HepG2 (cell line): Measurements from ENCODE around the gene GPR26. TPM values are rescaled to one million over a fixed set of nuclear protein-coding genes. Genes with fewer than 3 reads are reported as not detected.

Experiments
- ATAC-seq: fragments of 200-7000 bp; cut with Tn5 transposase; 3 replicates; pipeline ENCODE4 v1.9.1; 2020; ENCODE audit warnings: mild to moderate bottlenecking, moderate library complexity
- BruUV-seq: library from RNA; stranded (reverse); fragments of 400-500 nt; replicated peaks from 2 replicates; lab custom pipeline; 2021; lab: Mats Ljungman, UMichigan
- CTCF ChIA-PET: fragments of 300-600 bp; formaldehyde crosslinking; extraction: SDS; loops from one replicate; lab custom pipeline; 2021; ENCODE audit warnings: low total read pairs, inconsistent platforms, low intra/inter-chr PET ratio; lab: Yijun Ruan, JAX
- POLR2A ChIA-PET: fragments of 350-600 bp; sonication (Branson Sonifier 250); formaldehyde crosslinking; loops from one replicate; lab custom pipeline; 2020; ENCODE audit warnings: antibody characterized with exemption, inconsistent platforms; lab: Yijun Ruan, JAX
- DNase-seq: peaks from one replicate; pipeline ENCODE4 v3.0.0-alpha.2; 2015; ENCODE audit warnings: low spot score
- FAIRE-seq: peaks from 3 replicates; lab custom pipeline; 2011; peaks lifted over from hg19 to GRCh38; lab: Jason Lieb, UNC
- H2AFZ ChIP-seq: one replicate; pipeline ENCODE4 v1.6.1; 2011; ENCODE audit warnings: low read length, inconsistent platforms
- H3K27ac ChIP-seq: fragments of 300-600 bp; 3 replicates; pipeline ENCODE4 v1.8.0; 2011; ENCODE audit warnings: mixed run types, mild to moderate bottlenecking, mixed read lengths, low read length, inconsistent platforms; ENCODE audit not compliant: insufficient read depth; ENCODE audit errors: extremely low read length
- H3K27me3 ChIP-seq, 2 experiments: fragments of 200-600 bp in 1 of 2; 2 replicates in 1 of 2; 3 replicates in 1 of 2; pipeline versions ENCODE4 v1.6.0 to v1.8.0; 2011; ENCODE audit warnings: low read length in 2 of 2, mild to moderate bottlenecking in 2 of 2, moderate library complexity in 2 of 2, inconsistent platforms in 1 of 2; ENCODE audit not compliant: insufficient read depth in 2 of 2, control insufficient read depth in 1 of 2
- H3K36me3 ChIP-seq, 2 experiments: fragments of 200-600 bp in 1 of 2; replicated peaks in 1 of 2; 2 replicates in 1 of 2; 3 replicates in 1 of 2; pipeline versions ENCODE4 v1.5.1 to v1.8.0; 2011; ENCODE audit warnings: low read length in 2 of 2, inconsistent platforms in 1 of 2; ENCODE audit not compliant: insufficient read depth in 2 of 2, control insufficient read depth in 1 of 2
- H3K4me1 ChIP-seq: 2 replicates; pipeline ENCODE4 v1.5.1; 2012; ENCODE audit warnings: low read length, inconsistent platforms; ENCODE audit not compliant: insufficient read depth
- H3K4me2 ChIP-seq: 2 replicates; pipeline ENCODE4 v1.6.0; 2011; ENCODE audit warnings: low read depth, low read length, inconsistent platforms
- H3K4me3 ChIP-seq, 3 experiments: fragments of 200-600 bp in 1 of 3; sonication (generic), shearing (Covaris generic) in 1 of 3; replicated peaks in 1 of 3; 2 replicates each; pipeline ENCODE4 v1.5.1; 2011 to 2016; ENCODE audit warnings: low read length in 3 of 3, inconsistent platforms in 2 of 3, low read depth in 2 of 3, mild to moderate bottlenecking in 2 of 3, control low read depth in 1 of 3, mixed read lengths in 1 of 3; ENCODE audit not compliant: insufficient read depth in 1 of 3
- H3K79me2 ChIP-seq: one replicate; pipeline ENCODE4 v1.6.1; 2011; ENCODE audit warnings: low read length, inconsistent platforms; ENCODE audit not compliant: insufficient read depth
- H3K9ac ChIP-seq: 2 replicates; pipeline ENCODE4 v1.6.0; 2011; ENCODE audit warnings: mild to moderate bottlenecking, low read depth, low read length, inconsistent platforms; ENCODE audit not compliant: insufficient read depth
- H3K9me3 ChIP-seq: 2 replicates; pipeline ENCODE4 v1.5.1; 2012; ENCODE audit warnings: mild to moderate bottlenecking, low read length
- H4K20me1 ChIP-seq: 2 replicates; pipeline ENCODE4 v1.6.0; 2011; ENCODE audit warnings: inconsistent platforms, mild to moderate bottlenecking, low read length, moderate library complexity; ENCODE audit not compliant: insufficient read depth
- ARNTL ChIP-seq: sonication (generic); formaldehyde crosslinking; IDR thresholded peaks from 2 replicates; pipeline ENCODE4 v1.4.0; 2020; ENCODE audit warnings: mild to moderate bottlenecking, missing genetic modification reagents
- FOXJ3 ChIP-seq: sonication (generic); formaldehyde crosslinking; IDR thresholded peaks from 2 replicates; pipeline ENCODE4 v1.4.0; 2020; ENCODE audit warnings: missing genetic modification reagents, mild to moderate bottlenecking, borderline replicate concordance
- GATAD1 ChIP-seq: IDR thresholded peaks from 2 replicates; pipeline ENCODE4 v1.6.1; 2016; ENCODE audit warnings: missing genetic modification reagents, missing compliant biosample characterization
- GPN1 ChIP-seq: sonication (generic); formaldehyde crosslinking; IDR thresholded peaks from 2 replicates; pipeline ENCODE4 v1.5.1; 2020; ENCODE audit warnings: missing genetic modification reagents, borderline replicate concordance
- ISX ChIP-seq: sonication (generic); formaldehyde crosslinking; conservative IDR thresholded peaks from 2 replicates; pipeline ENCODE4 v1.5.0; 2020; ENCODE audit warnings: missing genetic modification reagents
- JUN ChIP-seq: sonication (generic); formaldehyde crosslinking; IDR thresholded peaks from 2 replicates; pipeline ENCODE4 v1.4.0; 2020; ENCODE audit warnings: mild to moderate bottlenecking, missing genetic modification reagents
- REPIN1 ChIP-seq: sonication (generic); formaldehyde crosslinking; IDR thresholded peaks from 2 replicates; pipeline ENCODE4 v1.8.0; 2022; ENCODE audit warnings: missing genetic modification reagents, low read depth, mild to moderate bottlenecking, borderline replicate concordance
- RFXAP ChIP-seq: sonication (generic); formaldehyde crosslinking; IDR thresholded peaks from 2 replicates; pipeline ENCODE4 v1.4.0; 2020; ENCODE audit warnings: missing genetic modification reagents, borderline replicate concordance
- SMC3 ChIP-seq: IDR thresholded peaks from 2 replicates; pipeline ENCODE4 v1.6.1; 2011; ENCODE audit warnings: low read length, improper control_type of control experiment
- ZNF207 ChIP-seq: fragments of 450-650 bp; IDR thresholded peaks from 2 replicates; pipeline ENCODE4 v1.6.1; 2016; ENCODE audit warnings: antibody characterized with exemption, borderline replicate concordance
- ZNF253 ChIP-seq: sonication (generic); formaldehyde crosslinking; IDR thresholded peaks from 2 replicates; pipeline ENCODE4 v1.8.0; 2022; ENCODE audit warnings: mild to moderate bottlenecking, missing genetic modification reagents, borderline replicate concordance
- ZNF3 ChIP-seq: IDR thresholded peaks from 2 replicates; pipeline ENCODE4 v1.7.0; 2017; ENCODE audit warnings: inconsistent platforms
- ZNF382 ChIP-seq: sonication (generic); formaldehyde crosslinking; IDR thresholded peaks from 2 replicates; pipeline ENCODE4 v1.5.0; 2020; ENCODE audit warnings: missing genetic modification reagents, mild to moderate bottlenecking, borderline replicate concordance
- WGBS: methylation state at CpG from one replicate; pipeline ENCODE4 v1.1.6; 2017; ENCODE audit warnings: low lambda C conversion rate; 5-methylcytosine and 5-hydroxymethylcytosine counted together
- in situ Hi-C: cut with HindIII; loops from 2 replicates; pipeline ENCODE4 v1.10.0; 2017; ENCODE audit warnings: low pct_unique_long_range_greater_than_20kb; ENCODE audit not compliant: extremely low pct_ligation_motif_present
- intact Hi-C: fragments of 100-400 bp; cut with micrococcal nuclease; formaldehyde crosslinking; loops from one replicate; pipeline ENCODE4 v1.10.0; 2022; ENCODE audit not compliant: unreplicated experiment
- polyA plus RNA-seq, 8 experiments: library from polyadenylated mRNA; depleted of rRNA in 3 of 8; stranded (reverse) in 7 of 8; unstranded in 1 of 8; fragments of >200 nt; fragmentation: Illumina TruSeq in 4 of 8; extraction: Trizol in 4 of 8; gene quantifications; 2 replicates each; pipeline versions ENCODE4 v1.2.1 to v1.2.3, GENCODE V29; 2011 to 2016; ENCODE audit warnings: low read depth in 4 of 8, missing spikeins in 1 of 8, mixed read lengths in 1 of 8; ENCODE audit not compliant: insufficient read depth in 1 of 8
- total RNA-seq, 5 experiments: library from RNA; depleted of rRNA; stranded (reverse); fragments of >200 nt; fragmentation: Illumina TruSeq; extraction: Trizol; gene quantifications; 2 replicates each; pipeline ENCODE4 v1.2.3, GENCODE V29; 2016; ENCODE audit warnings: low read depth in 1 of 5
- TF ChIP-seq, protein P1 (sequence below): sonication (generic); formaldehyde crosslinking; IDR thresholded peaks from 2 replicates; pipeline ENCODE4 v1.4.0; 2020; ENCODE audit warnings: missing genetic modification reagents, low read depth, mild to moderate bottlenecking, borderline replicate concordance
- TF ChIP-seq, protein P2 (sequence below): sonication (generic); formaldehyde crosslinking; IDR thresholded peaks from 2 replicates; pipeline ENCODE4 v1.4.0; 2020; ENCODE audit warnings: missing genetic modification reagents
- TF ChIP-seq, protein P3 (sequence below): sonication (generic); formaldehyde crosslinking; IDR thresholded peaks from 2 replicates; pipeline ENCODE4 v1.4.0; 2020; ENCODE audit warnings: mild to moderate bottlenecking, missing genetic modification reagents
- TF ChIP-seq, protein P4 (sequence below): sonication (generic); formaldehyde crosslinking; IDR thresholded peaks from 2 replicates; pipeline ENCODE4 v1.9.0; 2021; ENCODE audit warnings: missing genetic modification reagents, borderline replicate concordance
- TF ChIP-seq, protein P5 (sequence below): sonication (generic); formaldehyde crosslinking; IDR thresholded peaks from 2 replicates; pipeline ENCODE4 v1.4.0; 2020; ENCODE audit warnings: missing genetic modification reagents

Gene GPR26
- total and polyA plus RNA-seq, 2 of the 13 experiments (the other 11 are each of a cell fraction or from before 2014, with no cell fraction given): not detected

DNA sequence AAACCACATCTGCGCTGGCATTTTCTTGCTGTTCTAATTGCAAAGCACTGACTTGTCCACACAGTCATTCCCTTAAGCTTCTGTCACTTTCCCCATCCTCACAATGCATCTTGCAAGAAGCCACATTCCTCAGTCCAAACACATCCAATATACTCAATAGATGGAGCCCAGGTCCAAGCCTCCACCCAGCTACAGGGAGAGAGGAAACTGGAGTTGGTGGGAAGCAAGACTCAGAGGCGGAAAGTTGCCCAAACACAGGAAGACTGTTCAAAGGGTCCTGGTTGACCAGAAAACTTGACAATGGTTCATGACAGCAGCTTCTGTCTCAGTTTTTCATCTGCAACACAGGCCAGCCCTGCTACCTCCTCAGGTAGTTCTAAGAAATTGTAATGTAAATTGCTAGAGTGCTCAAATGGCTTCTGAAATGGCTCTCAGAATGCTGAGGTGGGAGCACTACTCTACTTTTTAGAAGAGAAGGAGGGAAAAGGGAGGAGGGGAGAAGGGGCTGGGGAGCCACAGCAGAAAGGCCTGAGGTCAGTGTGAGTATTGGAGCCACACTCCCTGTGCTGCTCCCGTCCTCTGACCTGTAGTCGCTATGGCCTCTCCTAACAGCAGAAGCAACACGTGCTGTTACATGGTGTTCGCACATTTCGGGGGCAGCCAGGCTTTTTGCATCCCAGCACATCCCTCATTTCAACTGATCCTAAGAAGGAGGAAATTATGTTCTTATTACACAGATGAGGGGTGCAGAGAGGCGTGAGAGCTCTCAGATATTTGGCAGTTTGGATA lies 46.9 kb upstream of the GPR26 start (continued):
- TF ChIP-seq JUN (CRISPR knock-in tag): no peak
- TF ChIP-seq, protein P1, sequence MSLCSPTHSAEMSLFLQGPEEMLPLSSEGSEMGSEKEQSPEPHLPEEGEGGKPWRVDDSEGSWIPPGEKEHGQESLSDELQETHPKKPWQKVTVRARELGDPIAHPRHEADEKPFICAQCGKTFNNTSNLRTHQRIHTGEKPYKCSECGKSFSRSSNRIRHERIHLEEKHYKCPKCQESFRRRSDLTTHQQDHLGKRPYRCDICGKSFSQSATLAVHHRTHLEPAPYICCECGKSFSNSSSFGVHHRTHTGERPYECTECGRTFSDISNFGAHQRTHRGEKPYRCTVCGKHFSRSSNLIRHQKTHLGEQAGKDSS (CRISPR knock-in tag): no peak
- TF ChIP-seq, protein P2, sequence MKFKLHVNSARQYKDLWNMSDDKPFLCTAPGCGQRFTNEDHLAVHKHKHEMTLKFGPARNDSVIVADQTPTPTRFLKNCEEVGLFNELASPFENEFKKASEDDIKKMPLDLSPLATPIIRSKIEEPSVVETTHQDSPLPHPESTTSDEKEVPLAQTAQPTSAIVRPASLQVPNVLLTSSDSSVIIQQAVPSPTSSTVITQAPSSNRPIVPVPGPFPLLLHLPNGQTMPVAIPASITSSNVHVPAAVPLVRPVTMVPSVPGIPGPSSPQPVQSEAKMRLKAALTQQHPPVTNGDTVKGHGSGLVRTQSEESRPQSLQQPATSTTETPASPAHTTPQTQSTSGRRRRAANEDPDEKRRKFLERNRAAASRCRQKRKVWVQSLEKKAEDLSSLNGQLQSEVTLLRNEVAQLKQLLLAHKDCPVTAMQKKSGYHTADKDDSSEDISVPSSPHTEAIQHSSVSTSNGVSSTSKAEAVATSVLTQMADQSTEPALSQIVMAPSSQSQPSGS (CRISPR knock-in tag): no peak
- no peak for TF ChIP-seq GPN1
- TF ChIP-seq ZNF207: no peak
- TF ChIP-seq SMC3: no peak
- no peak for TF ChIP-seq REPIN1 (CRISPR knock-in tag)
- TF ChIP-seq, protein P3, sequence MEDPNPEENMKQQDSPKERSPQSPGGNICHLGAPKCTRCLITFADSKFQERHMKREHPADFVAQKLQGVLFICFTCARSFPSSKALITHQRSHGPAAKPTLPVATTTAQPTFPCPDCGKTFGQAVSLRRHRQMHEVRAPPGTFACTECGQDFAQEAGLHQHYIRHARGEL (CRISPR knock-in tag): no peak
- TF ChIP-seq RFXAP (CRISPR knock-in tag): no peak

DNA sequence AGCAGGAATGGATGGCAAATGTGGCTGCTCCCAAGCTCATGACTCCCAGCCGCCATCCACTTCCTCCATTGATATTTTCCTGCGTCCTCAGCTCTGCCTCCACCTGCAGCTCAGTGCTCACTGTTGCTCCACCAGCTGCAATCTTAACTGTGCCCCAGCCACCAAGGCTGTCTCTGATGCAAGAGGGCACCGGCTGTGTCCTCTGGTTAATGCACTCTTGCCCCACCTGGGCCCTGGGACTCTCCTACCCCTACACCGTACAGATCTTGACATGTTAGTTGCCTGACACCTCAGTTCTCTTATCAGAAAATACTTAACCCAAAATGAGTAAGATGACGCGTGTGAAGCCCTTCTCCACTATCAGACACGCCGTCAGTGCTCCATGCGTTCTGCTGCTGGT lies 45.5 kb upstream of the GPR26 start:
- H3K4me1 ChIP-seq: no peaks in the 10 kb centered on the region
- 12% methylated on average over 8 of the region's 9 CpGs for WGBS
- ChIA-PET POLR2A (no interaction called here), CTCF (no interaction called here)
- no peaks in the 10 kb centered on the region for H4K20me1 ChIP-seq
- DNase-seq (no peak), FAIRE-seq (no peak), ATAC-seq (no peak)
- no peak overlapping the region for H2AFZ ChIP-seq
- H3K4me3 ChIP-seq: no peak overlapping the region
- no TSS peak for BruUV-seq
- no peak overlapping the region for H3K4me2 ChIP-seq
- H3K27ac ChIP-seq: no peak overlapping the region
- no peaks in the 10 kb centered on the region for H3K79me2 ChIP-seq
- in situ Hi-C loops: no loop called here
- no peaks in the 10 kb centered on the region for H3K9me3 ChIP-seq
- peaks cover 0 to 3% of the 10 kb centered on the region in 2 experiments; a peak in 1 of 5 replicates for H3K27me3 ChIP-seq
- no peak overlapping the region for H3K9ac ChIP-seq
- intact Hi-C loops: no loop called here
- H3K36me3 ChIP-seq: no peaks in the 10 kb centered on the region
- TF ChIP-seq ZNF382 (no peak), ARNTL (CRISPR knock-in tag) (no peak), ZNF253 (no peak), FOXJ3 (CRISPR knock-in tag) (no peak), ZNF3 (no peak), ISX (CRISPR knock-in tag) (no peak), GATAD1 (CRISPR knock-in tag) (no peak)
- TF ChIP-seq, protein P4, sequence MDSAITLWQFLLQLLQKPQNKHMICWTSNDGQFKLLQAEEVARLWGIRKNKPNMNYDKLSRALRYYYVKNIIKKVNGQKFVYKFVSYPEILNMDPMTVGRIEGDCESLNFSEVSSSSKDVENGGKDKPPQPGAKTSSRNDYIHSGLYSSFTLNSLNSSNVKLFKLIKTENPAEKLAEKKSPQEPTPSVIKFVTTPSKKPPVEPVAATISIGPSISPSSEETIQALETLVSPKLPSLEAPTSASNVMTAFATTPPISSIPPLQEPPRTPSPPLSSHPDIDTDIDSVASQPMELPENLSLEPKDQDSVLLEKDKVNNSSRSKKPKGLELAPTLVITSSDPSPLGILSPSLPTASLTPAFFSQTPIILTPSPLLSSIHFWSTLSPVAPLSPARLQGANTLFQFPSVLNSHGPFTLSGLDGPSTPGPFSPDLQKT (CRISPR knock-in tag): no peak
- TF ChIP-seq, protein P5, sequence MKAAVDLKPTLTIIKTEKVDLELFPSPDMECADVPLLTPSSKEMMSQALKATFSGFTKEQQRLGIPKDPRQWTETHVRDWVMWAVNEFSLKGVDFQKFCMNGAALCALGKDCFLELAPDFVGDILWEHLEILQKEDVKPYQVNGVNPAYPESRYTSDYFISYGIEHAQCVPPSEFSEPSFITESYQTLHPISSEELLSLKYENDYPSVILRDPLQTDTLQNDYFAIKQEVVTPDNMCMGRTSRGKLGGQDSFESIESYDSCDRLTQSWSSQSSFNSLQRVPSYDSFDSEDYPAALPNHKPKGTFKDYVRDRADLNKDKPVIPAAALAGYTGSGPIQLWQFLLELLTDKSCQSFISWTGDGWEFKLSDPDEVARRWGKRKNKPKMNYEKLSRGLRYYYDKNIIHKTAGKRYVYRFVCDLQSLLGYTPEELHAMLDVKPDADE (CRISPR knock-in tag): no peak
